Daoy (cell line): ENCODE data around the gene WFS1. TPM values are rescaled to one million over a fixed set of nuclear protein-coding genes. Genes with fewer than 3 reads are reported as not detected.
A peak's percentile ranks its signal among the peaks of the same experiment; 100 is the strongest.

Experiments used
- DNase-seq: peaks from one replicate; pipeline ENCODE4 v3.0.0-alpha.2; 2015; ENCODE audit warnings: low read depth
- total RNA-seq: library from RNA; depleted of rRNA; stranded (reverse); fragments of >200 nt; shearing (Covaris generic); gene quantifications from 2 replicates; pipeline ENCODE4 v1.2.3, GENCODE V29; 2014; rRNA removed

Gene WFS1, protein sequence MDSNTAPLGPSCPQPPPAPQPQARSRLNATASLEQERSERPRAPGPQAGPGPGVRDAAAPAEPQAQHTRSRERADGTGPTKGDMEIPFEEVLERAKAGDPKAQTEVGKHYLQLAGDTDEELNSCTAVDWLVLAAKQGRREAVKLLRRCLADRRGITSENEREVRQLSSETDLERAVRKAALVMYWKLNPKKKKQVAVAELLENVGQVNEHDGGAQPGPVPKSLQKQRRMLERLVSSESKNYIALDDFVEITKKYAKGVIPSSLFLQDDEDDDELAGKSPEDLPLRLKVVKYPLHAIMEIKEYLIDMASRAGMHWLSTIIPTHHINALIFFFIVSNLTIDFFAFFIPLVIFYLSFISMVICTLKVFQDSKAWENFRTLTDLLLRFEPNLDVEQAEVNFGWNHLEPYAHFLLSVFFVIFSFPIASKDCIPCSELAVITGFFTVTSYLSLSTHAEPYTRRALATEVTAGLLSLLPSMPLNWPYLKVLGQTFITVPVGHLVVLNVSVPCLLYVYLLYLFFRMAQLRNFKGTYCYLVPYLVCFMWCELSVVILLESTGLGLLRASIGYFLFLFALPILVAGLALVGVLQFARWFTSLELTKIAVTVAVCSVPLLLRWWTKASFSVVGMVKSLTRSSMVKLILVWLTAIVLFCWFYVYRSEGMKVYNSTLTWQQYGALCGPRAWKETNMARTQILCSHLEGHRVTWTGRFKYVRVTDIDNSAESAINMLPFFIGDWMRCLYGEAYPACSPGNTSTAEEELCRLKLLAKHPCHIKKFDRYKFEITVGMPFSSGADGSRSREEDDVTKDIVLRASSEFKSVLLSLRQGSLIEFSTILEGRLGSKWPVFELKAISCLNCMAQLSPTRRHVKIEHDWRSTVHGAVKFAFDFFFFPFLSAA
- total RNA-seq, result 17.6 and 19.3 TPM in 2 replicates

DNA sequence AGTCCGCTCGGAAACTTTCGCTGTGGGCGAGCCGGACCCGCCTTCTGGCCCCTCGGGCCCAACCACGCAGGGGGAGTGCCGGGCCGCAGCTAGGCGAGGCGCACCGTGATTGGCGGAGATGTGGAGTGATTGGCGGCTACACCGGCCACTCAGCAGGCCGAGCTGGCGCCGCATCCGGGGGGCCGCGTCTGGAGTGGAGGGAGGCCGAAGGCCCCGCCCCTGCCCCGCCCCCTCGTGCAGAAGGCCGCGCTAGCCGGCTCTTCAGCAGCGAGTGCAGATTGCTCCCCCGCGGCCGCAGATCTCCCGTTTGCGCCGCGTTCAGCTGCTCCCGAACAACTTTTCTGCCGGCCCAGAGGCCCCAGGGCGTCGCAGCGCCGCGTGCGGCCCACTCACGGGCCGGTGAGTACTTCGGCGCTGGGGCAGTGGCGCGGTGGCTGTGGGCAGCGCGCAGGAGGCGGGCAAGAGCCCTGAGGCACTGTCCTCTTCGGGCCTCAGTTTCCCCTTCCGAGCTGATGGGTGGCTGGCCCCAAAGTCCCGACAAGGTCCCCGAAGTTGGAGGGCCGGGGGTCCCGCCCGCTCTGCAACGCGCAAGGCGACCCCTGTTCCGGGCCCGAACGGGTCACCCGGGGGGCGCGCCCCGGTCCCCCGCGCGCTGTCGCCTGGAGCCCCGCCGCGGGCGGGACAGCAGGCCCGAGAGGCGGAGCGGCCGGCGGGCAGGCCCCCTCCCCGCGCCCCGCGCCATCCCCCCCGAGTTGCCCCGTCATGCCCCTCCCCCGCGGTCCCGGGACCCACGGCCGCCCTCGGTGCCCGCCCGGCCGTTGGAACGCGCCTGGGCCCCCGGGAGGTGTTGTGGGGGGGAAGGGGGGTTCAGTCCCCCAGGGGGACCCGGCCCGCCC is at the start of gene WFS1:
TSS of gene WFS1 (plus strand) at position 235 of the 896 bp plus-strand sequence. CDS start 7,606 bp downstream, outside the sequence.
- peak; percentile 99 for DNase-seq

DNA sequence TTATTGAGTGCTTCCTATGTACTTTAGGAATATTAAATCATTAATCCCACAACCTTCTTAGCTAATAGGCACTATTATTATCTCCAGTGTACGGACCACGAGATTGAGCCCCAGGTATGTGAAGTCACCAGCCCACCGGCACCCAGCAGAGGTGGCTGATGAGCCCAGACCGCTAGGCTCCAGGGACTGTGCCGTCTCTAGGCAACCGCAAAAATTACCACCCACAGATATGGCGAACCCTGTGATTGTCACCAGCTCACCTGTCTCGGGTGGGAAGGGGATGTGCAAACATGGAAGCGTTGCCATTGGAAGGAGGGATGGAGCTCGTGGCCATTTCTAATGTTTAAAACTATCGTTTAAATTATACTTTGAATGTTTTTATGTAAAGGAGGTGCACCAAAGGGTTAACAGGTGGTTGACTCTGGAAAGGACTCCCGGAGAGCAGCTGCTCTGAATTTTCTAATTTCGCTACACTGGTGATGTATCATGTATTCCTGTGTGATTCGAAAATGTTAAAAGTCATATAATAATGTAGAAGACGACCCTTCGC is 48.3 kb upstream of the WFS1 start:
- DNase-seq, result no peak

DNA sequence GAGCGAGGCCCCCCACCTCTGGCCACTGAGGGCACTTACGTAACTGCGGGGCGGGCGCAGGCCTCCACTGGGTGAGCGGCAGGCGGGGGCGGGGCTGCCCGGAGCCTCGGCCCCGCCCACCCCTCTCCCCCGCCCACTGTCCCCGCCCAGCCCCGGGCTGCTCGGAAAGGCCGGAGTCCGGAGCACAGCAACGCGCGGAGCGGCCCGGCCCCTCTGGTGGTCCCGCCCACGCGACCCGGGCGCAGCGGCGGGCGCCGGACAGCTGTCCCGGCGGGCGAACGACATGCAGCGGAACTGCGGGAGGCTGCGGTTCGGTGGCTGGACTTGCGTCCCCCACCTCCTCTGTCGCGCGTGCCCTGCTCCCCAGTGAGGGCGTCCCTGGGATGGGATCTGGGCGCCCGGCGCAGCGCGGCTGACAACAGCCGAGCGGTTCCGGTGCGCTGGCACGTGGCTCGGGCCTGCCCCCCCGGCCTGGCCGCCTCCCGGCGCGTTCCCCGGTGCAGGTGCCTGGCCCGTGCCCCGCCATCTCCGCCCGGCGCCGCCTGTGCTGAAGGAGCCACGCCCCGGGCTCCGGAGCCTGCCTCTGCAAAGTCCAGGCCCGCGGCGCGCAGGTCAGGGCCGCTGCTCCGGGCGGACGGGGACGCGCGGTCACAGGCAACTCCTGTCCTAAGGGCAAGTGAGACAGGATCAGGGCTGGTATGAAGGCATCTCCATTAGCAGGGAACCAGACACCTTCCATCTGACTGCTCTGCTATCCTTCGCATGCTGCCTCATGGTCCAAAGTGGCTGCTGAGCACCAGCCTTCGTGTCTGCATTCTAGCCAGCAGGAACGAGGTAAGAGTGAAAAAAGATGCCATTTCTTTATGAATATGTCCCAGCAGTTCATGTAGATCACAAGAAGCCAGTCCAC is 47.5 kb upstream of the WFS1 start:
- peak; percentile 59 for DNase-seq

DNA sequence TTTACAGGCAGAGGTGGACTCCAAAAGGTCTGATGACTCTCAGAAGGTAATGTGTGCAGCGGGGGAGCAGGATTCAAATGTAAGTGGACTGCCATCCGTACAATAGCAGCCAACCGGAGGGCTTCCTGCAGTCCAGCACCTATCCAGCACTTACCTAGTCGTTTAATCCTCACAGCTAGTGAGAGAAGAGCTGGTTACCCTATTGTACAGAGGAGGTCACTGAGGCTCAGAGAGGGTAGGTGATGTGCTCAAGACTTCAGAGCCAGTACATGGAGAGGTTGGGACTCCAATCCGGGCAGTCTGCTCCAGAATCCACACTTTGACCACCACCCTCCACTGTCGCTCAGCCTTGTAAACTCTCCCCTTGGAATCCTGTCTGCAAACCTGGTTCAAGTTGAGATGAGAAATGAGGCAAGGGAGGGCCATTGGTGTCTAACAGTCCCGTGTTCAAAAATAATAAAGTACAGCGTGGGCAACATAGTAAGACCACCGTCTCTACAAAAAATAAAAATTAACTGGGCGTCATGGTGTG is 46.8 kb upstream of the WFS1 start:
- peak; percentile 37 for DNase-seq

DNA sequence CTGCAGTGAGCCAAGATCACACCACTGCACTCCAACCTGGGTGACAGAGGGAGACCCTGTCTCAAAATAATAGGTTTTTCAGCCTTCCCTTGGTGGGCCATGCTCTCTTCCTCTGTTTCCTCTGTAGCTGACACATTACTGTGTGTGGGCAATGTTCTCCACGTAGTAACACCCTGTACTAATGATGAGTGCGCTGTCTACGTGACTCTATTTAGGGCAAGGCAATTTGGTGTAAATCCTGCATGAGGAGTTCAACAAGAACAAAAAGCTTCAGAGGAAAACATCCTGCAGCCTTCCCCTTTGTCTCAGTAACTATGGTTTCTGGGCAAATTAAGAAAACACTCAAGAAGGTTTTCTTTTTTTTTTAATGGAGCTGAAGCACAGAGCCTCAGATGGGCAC is 44.9 kb upstream of the WFS1 start:
- no peak for DNase-seq

DNA sequence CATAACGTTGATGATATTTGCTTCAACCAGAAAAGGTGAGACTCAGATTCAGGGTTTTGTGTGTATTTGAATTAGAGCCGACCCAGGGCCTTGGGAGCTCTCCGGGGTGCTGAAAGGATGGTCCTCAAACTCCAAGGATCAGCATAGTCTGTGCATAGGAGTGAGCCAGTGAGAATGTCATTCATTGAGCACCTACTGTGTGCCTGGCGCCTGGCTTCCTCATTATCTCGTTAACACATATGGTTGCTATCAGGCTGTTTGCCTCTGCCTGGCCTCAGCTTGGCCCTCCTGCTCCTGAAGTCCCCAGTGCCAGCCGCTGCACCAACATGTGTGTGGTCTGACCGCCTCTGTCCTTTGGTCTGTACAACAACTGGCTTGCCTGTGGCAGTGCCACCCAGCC is 44.2 kb upstream of the WFS1 start:
- DNase-seq, result peak; percentile 29

DNA sequence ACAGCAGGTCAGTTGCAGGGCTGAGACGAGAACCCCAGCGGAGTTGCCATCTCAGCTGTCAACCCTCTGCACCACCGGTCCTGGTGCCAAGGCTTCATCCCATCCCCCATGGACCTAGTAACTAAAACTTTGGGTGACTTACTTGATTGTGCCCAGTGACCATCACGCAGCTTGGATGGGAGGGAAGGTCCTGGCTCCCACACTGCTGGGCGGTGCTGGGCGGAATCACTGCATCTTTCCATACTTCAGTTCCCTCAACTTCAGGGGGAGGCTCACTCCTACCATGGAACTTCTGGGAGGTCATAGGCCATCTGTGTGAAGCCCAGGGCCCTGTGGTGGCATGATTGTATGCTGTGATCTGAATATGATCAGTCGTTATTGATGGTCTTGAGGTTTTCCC is 43.1 kb upstream of the WFS1 start:
- DNase-seq, result no peak

DNA sequence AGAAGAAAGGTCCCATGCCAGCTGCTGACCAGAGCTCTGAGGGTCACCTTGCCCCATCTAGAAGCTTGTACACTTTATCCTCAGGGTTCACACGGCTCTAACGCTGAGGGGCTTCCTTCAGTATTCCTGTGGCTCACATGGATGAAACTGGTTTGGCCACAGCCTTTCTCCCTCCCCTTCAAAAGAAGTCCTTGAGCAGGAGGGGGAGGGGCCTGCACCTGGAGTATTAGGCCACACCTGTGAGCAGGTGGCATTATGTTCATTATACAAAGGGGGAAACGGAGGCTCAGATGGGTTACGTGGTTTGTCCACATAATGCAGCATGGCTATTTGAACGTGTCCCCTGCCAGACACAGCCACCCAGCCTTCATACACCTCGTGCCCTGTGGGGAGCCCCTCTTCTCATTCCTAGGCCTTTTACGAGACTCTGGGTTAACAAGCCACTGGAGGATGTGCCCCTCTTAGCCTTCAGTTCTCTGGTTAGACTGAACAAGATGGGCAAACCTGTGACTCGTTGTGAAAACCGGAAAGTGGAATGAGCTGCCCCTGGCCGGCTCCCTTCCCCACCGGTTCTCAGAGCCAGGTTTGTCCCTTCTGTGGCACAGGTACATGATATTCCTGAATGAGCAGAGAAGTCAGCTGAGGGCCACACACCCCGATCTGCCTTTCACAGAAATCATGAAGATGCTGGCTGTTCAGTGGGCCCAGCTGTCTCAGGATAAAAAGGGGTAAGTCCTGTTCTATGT is 42.1 kb upstream of the WFS1 start:
- no peak for DNase-seq

DNA sequence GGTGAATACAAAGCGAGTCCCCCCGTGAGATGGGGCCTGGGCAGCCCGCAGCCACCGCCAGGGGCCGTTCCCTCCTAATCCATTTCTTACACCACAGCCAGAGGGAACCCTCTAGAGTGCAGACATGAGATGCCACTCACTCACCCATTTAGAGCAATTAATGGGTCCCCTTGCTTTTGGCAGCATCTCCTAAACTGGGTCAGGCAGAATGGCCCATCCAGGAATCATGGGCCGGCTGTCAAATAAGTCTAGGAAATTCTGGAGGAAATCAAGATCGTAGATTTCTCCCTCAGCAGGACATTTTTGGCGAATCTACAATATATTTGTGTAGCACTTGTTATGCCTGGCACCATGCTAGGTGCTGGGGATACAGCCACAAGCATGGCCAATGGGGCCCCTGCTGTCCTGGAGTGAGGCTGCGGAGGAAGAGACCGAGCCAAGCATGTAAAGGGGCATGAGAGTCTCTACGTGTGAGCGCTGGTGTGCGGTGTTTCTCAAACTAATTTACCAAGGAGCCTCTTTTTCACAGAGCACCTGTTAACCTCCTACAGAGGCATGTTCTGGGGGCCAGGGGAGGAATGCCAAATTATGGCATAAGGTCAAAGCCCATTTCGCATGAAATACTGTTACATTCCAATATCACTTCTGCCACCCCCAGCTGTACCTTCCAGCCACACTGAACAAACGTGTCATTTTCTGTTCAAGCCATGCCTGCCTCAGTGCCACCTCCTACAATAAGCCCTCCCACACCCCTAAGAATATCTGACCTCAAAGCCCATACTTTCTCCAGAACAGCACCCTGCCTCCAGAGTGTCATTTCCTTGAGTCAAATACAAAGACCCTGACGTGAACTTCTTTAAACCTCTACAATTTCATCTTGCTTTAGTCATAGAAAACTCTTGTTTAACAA is 41.2 kb upstream of the WFS1 start:
- no peak for DNase-seq

DNA sequence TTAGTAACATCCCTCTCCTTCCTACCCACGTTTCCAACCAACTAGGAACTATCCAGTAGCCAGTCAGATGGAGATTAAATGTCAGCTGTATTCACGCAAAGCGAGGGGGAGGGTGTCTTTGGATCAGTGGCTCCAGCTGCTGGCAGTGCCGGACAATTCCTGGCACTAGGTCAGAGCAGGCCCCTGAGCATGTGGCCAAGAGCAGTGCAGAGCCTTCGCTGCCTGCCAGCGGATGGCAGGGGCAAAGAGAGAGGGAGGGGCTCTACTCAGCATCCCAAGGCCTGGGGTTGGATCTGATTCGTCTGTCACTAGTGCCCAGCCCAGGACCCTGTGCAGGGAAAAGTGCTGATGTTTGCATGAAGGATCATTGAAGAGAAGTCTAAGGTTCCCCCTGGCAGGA is 40.6 kb upstream of the WFS1 start:
- no peak for DNase-seq

DNA sequence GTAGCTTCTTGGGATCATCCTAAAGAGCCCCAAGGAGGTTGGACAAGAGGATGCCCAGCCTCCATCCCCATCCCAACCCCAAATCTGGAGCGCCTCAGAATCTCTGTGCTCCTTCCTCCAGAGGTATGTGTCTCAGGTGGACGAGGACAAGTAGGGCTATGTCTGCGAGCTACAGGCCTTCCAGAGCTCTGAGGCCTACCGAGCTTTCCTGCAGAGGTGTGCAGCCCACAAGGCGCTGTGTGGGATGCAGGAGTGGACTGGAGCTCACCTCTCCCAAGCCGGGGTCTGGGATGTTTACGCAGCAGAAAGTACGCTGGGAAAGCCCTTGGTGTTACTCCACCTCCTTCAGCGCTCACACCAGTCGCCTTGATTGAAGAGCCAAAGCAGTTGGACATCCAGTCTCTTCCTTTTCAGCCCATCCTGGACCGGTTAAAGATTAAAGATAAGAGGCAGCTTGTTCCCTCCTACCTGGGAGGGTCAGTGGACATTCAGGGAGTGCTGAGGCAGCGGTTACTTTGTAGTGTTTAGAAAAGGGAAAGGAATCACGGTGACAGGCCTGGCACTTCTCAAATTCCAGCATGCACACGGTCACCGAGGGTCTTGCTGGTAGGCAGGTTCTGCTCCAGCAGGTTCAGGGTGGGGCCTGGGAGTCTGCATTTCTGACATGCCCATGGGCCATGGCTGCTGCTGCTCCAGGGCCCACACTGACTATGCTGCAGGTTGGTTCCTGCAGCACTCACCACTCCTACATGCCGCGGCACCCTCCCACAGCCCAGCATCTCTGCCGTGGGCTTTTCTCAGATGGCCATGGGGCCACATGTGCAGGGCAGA is 39.8 kb upstream of the WFS1 start:
- no peak for DNase-seq

DNA sequence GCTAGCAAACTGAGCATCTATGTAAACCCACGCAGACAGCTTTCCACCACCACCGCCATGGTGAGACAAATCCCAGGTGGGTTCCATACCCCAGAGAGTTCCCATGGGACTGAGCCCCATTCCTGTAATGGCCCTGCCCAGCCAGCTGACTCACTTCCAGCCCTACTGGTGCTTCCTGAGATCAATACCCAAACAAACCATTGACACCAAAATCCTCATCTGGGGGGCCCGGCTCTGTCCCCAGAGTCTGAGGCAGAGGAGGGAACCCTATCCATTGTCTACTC is 39.2 kb upstream of the WFS1 start:
- DNase-seq, result no peak

DNA sequence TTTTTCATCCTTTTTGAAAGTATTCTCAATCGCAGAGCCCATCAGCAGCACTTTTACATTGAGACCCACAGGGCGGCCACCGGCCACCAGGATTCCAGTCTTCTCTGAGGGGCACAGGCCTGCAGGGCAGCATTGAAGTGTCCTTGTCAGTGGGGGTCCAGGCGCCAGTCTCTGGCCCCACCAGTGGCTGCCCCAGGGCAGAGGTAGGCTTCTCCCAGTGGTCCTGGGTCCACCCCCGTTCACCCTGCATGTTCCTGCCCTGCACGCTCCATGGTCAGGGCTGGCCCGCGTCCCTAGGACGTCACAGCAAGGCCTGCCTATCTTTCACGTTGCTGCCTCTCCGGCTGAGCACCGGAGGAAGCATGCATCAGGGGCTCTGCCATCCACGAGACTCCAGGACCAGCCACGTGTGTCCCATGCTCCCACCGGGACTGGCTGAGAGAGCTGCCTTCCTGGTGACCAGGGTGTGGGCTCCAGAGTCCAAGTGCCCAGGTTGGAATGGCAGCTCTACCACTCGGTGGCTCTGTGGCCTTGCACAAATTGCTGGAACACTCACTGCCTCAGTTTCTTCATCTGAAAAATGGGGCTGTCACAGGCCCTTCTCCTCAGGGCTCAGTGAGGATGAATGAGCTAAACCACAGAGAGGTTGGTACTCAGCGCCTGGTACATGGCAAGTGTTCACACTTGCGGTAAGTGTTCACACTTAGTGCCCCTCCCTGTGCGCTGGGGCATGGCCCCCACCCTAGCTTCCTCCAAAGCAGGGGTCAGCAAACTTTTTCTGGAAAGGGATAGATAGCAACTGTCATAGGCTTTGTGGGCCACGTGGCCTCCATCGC is 38.6 kb upstream of the WFS1 start:
- DNase-seq, result no peak

DNA sequence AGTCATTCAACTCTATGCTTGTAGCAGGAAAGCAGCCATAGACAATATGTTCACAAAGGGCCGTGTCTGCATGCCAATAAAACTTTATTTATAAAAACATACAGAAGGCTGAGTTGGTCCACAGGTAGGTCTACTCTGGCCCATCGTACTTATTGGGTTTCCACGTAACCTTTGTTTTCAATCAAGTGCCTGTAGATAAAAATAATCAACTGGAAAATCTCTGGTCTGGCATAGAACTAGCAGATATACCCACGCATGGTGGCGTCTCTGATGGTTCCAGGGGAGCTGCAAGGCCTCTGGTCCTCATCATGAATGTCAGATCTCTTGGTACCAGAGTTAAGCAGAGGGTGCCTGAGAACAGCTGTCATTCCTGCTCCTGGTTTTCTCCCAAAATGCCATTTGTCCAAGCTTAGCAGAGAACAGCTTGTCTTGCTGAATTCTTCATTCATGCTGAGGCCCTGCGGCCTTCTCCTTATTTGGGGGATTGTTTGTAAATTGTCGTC is 37.9 kb upstream of the WFS1 start:
- DNase-seq, result no peak

DNA sequence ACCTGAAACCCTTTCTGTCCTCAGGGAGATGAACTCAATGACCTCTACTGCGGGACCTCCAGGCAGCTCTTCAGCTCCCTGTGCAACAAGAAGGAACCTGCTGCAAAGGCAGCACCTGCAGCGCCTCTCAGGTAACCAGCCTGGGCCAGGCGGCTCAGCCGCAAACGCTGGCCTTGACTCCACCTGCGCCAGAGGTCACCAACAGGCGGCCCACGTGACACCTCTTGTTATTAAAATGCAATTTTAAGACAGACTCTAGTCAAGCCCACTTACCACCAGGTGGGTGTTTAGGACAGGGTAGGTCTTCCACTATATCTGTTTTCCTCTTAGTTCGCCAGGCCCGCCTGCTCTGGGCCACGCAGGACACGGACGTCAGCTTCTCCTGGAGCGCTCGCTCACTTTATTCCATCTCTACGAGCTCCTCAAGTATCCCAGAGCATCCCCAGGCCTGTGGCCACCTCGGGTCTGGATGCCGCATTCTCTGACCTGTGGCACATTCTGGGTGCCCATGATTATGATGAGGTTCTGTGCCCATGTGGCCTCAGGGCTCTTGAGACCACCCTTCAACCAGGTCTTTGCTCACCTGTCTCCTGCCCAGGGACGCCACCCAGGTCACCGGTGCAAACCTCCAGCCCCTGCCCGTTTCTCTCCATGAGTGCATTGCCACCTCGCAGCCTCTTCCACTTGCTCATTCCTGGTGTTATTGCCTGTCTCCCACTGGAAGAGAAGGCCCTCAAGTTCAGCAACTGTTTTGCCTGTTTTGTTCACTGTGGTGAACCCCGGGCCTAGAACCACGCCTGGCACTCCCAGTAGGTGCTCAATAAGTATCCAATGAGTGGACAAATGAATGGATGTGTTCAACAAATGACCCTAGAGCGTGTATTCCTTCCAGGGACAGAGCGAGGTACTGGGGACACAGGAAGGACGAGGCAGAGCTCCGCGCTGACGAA is 36.5 kb upstream of the WFS1 start:
- no peak for DNase-seq
